H1 (cell line): Measurements from ENCODE around the gene JPH3.

Source experiments
- CTCF ChIP-seq, 3 experiments: IDR thresholded peaks; 1 replicate in 2 of 3; 2 replicates in 1 of 3; pipeline versions ENCODE4 v1.5.1 to v1.6.1; 2011; ENCODE audit warnings: low read length in 3 of 3, mild to moderate bottlenecking in 3 of 3, inconsistent platforms in 2 of 3, low read depth in 1 of 3, moderate library complexity in 1 of 3; ENCODE audit not compliant: insufficient read depth in 1 of 3; ENCODE audit errors: control extremely low read depth in 1 of 3
- FOSL1 ChIP-seq: IDR thresholded peaks from 2 replicates; pipeline ENCODE4 v1.6.1; 2011; ENCODE audit warnings: mild to moderate bottlenecking, low read depth, low read length, moderate library complexity; ENCODE audit not compliant: insufficient read depth
- GABPA ChIP-seq: IDR thresholded peaks from 2 replicates; pipeline ENCODE4 v1.6.1; 2011; ENCODE audit warnings: mild to moderate bottlenecking, low read length, moderate library complexity, borderline replicate concordance; ENCODE audit not compliant: insufficient read depth
- KDM1A ChIP-seq: fragments of 200-600, 300-600 bp; sonication (generic); IDR thresholded peaks from 2 replicates; pipeline ENCODE4 v1.7.1; 2016; ENCODE audit warnings: mild to moderate bottlenecking, low read length, borderline replicate concordance
- MAFK ChIP-seq: IDR thresholded peaks from 2 replicates; pipeline ENCODE4 v1.6.1; 2012; ENCODE audit warnings: low read depth, mild to moderate bottlenecking, improper control_type of control experiment, low read length
- MAX ChIP-seq: IDR thresholded peaks from 2 replicates; pipeline ENCODE4 v1.6.1; 2012; ENCODE audit warnings: inconsistent platforms
- SRF ChIP-seq: IDR thresholded peaks from 2 replicates; pipeline ENCODE4 v1.6.1; 2011; ENCODE audit warnings: mild to moderate bottlenecking, low read depth, low read length, moderate library complexity

GRCh38 chr16:87586201-87586782 is 16.0 kb upstream of the JPH3 start:
- TF ChIP-seq FOSL1 (no peak), MAX (no peak), SRF (no peak), CTCF (IDR thresholded peaks at IDR 0.05; ENCODE audit: control extremely low read depth in 1 of 3, insufficient read depth in 1 of 3, low read depth in 1 of 3, low read length in 3 of 3) (no peak), KDM1A (no peak), GABPA (no peak), MAFK (no peak)
